Natural killer cell treated with Interleukin-12 subunit alpha and Interleukin-12 subunit beta and Interleukin-15 and Interleukin-18, amount 100 ng/mL, for 72 hours (primary cell): Measurements from ENCODE around the gene PHF23. TPM values are rescaled to one million over a fixed set of nuclear protein-coding genes. Genes with fewer than 3 reads are reported as not detected.

Source experiments
- ATAC-seq, 2 donors: fragments of 150-1000 bp; cut with Tn5 transposase in 1 of 2; sonication (Bioruptor Pico), chemical (Tn5 transposase) in 1 of 2; 2 replicates each; pipeline ENCODE4 v1.10.0; 2021
- DNase-seq: peaks from one replicate; pipeline ENCODE4 v3.0.0; 2022; ENCODE audit warnings: low spot score
- H3K27ac Mint-ChIP-seq, 2 donors: 1 replicate in 1 of 2; 2 replicates in 1 of 2; pipeline ENCODE4 v1.8.0; 2022; ENCODE audit warnings: mixed read lengths in 2 of 2, mild to moderate bottlenecking in 1 of 2, moderate library complexity in 1 of 2
- H3K27me3 Mint-ChIP-seq, 2 donors: 1 replicate in 1 of 2; 2 replicates in 1 of 2; pipeline ENCODE4 v1.8.0; 2022; ENCODE audit warnings: mixed read lengths in 2 of 2
- H3K36me3 Mint-ChIP-seq: one replicate; pipeline ENCODE4 v1.8.0; 2022; ENCODE audit warnings: mixed read lengths
- H3K4me1 Mint-ChIP-seq, 2 donors: 1 replicate in 1 of 2; 2 replicates in 1 of 2; pipeline ENCODE4 v1.8.0; 2022; ENCODE audit warnings: low read depth in 2 of 2, mixed read lengths in 2 of 2, mild to moderate bottlenecking in 1 of 2
- H3K4me3 Mint-ChIP-seq: one replicate; pipeline ENCODE4 v1.8.0; 2022; ENCODE audit warnings: mixed read lengths
- H3K9me3 Mint-ChIP-seq: 2 replicates; pipeline ENCODE4 v1.8.0; 2022; ENCODE audit warnings: mixed read lengths
- total RNA-seq, 2 donors: library from RNA; stranded (reverse); gene quantifications; one replicate each; pipeline ENCODE4 v1.2.3, GENCODE V29; 2022

Gene PHF23
- total RNA-seq, 2 donors from 2014 or later: 40.1 to 55.2 TPM

GRCh38 chr17:7262935-7263800 is 23.9 kb upstream of the PHF23 start:
- H3K36me3 Mint-ChIP-seq: no peaks in the 10 kb centered on the region
- H3K4me1 Mint-ChIP-seq: peaks cover 17 to 24% of the 10 kb centered on the region in 2 donors
- H3K9me3 Mint-ChIP-seq: no peaks in the 10 kb centered on the region
- H3K4me3 Mint-ChIP-seq: peak overlapping the region; percentile 67
- H3K27ac Mint-ChIP-seq: peak overlapping the region in 1 of 2 donors; percentile 49
- DNase-seq (no peak), ATAC-seq (peak in 1 of 2 donors; percentile 11)
- H3K27me3 Mint-ChIP-seq: peaks cover 20 to 25% of the 10 kb centered on the region in 2 donors

- Mint-ChIP-seq H3K4me3 (peak within 1 kb of the TSS; percentile 67), H3K4me1 (peaks cover 17 to 24% of the 10 kb centered on the region in 2 donors), H3K36me3 (no peaks in the 10 kb centered on the region), H3K27ac (peak within 1 kb of the TSS in 1 of 2 donors; percentile 49), H3K27me3 (peaks cover 20 to 25% of the 10 kb centered on the region in 2 donors), H3K9me3 (no peaks in the 10 kb centered on the region)
- DNase-seq (no peak), ATAC-seq (no peak)
Measured at GRCh38 chr17:7262192-7262934, 23.1 kb upstream of the PHF23 start, which contains the start of gene CLDN7. Gene CLDN7 (minus strand): TSS chr17:7262478. CDS start chr17:7262043, 435 bp downstream.

GRCh38 chr17:7261379-7262191 is 22.3 kb upstream of the PHF23 start:
- peak; percentile 62 to 70 for ATAC-seq
- Mint-ChIP-seq H3K27me3 (peaks cover 17 to 20% of the 10 kb centered on the region in 2 donors), H3K4me1 (peaks cover 17 to 24% of the 10 kb centered on the region in 2 donors), H3K4me3 (peak overlapping the region; percentile 49), H3K36me3 (peaks cover 1% of the 10 kb centered on the region), H3K9me3 (no peaks in the 10 kb centered on the region), H3K27ac (no peak overlapping the region)
- no peak for DNase-seq

DNA sequence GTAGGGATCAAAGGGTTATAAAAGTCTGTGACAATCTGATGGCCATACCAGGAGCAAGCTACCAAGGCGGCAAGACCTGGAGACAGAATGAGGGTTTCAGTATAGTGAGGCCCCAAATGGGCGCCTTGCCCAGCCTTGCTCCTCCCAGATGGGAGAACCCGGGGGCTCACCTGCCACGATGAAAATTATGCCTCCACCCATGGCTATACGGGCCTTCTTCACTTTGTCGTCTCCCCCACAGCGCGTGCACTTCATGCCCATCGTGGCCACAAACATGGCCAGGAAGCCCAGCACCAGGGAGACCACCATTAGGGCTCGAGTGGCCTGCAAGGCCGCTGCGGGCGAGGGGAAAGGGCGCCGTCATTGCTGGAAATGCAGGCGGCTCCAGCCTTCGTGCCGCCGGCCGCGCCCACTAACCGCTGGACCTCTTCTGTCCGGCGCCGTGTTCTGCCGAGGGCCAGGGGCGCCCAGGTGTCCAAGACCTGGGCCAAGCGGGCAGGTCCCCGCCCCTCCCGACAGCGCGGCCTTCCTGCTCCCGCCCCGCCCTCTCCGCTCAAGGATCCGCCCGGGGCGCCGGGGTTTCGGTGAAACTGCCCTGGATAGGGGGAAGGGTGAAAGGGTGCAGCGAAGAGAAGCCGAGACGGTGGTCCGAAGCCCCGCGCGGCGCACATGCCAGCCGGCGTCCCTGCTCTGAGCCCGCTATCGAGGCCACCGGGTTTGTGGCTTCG is 21.6 kb upstream of the PHF23 start:
- no peak for DNase-seq
- no peaks in the 10 kb centered on the region for H3K9me3 Mint-ChIP-seq
- H3K36me3 Mint-ChIP-seq: peaks cover 6% of the 10 kb centered on the region
- ATAC-seq: peak; percentile 76 to 78
- peak overlapping the region; percentile 42 for H3K4me3 Mint-ChIP-seq
- peaks cover 14 to 18% of the 10 kb centered on the region in 2 donors for H3K27me3 Mint-ChIP-seq
- peaks cover 17 to 24% of the 10 kb centered on the region in 2 donors for H3K4me1 Mint-ChIP-seq
- H3K27ac Mint-ChIP-seq: no peak overlapping the region

DNA sequence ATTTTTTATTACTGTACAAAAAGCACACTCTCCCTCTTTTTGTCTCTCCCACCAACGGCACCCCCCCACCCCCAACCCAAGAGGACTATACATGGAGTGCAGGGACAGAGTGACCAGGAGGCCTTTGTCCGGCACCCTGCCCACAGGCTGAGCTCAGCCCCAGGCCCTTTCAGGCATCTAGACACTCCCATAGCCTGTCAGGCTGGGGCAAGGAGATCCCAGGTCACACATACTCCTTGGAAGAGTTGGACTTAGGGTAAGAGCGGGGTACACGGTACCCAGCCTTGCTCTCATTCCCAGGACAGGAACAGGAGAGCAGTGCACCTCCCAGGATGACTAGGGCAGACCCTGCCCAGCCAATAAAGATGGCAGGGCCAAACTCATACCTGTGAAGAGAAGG is 20.9 kb upstream of the PHF23 start:
- Mint-ChIP-seq H3K27me3 (peaks cover 14 to 18% of the 10 kb centered on the region in 2 donors), H3K4me1 (peaks cover 17 to 24% of the 10 kb centered on the region in 2 donors), H3K4me3 (no peak overlapping the region), H3K27ac (no peak overlapping the region), H3K36me3 (peaks cover 6% of the 10 kb centered on the region), H3K9me3 (no peaks in the 10 kb centered on the region)
- no peak for DNase-seq
- no peak for ATAC-seq

DNA sequence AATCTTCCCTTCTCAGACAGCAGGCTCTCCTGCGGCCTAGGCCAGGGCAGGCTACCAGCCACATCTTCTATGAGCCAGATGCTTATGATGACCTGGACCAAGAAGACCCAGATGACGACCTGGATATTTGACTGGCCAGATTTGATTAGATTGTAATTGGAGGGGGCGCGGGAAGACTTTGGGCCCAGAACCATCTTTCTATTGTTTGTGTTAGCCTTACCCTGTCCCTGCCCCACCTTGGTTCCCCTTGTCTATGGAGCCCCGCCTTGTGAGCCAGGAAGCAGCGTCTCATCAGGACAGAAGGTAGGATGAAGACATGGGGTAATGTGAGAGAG is 20.3 kb upstream of the PHF23 start:
- peaks cover 21 to 24% of the 10 kb centered on the region in 2 donors for H3K4me1 Mint-ChIP-seq
- H3K4me3 Mint-ChIP-seq: no peak overlapping the region
- ATAC-seq (no peak), DNase-seq (no peak)
- peaks cover 11% of the 10 kb centered on the region for H3K36me3 Mint-ChIP-seq
- no peak overlapping the region for H3K27ac Mint-ChIP-seq
- H3K27me3 Mint-ChIP-seq: peaks cover 14 to 18% of the 10 kb centered on the region in 2 donors
- no peaks in the 10 kb centered on the region for H3K9me3 Mint-ChIP-seq

- Mint-ChIP-seq H3K4me1 (peaks cover 21 to 24% of the 10 kb centered on the region in 2 donors), H3K9me3 (no peaks in the 10 kb centered on the region), H3K27ac (no peak overlapping the region), H3K36me3 (peaks cover 12% of the 10 kb centered on the region), H3K4me3 (no peak overlapping the region), H3K27me3 (peaks cover 12 to 14% of the 10 kb centered on the region in 2 donors)
- ATAC-seq: no peak
- no peak for DNase-seq
Measured at GRCh38 chr17:7258731-7259554, 19.7 kb upstream of the PHF23 start.

DNA sequence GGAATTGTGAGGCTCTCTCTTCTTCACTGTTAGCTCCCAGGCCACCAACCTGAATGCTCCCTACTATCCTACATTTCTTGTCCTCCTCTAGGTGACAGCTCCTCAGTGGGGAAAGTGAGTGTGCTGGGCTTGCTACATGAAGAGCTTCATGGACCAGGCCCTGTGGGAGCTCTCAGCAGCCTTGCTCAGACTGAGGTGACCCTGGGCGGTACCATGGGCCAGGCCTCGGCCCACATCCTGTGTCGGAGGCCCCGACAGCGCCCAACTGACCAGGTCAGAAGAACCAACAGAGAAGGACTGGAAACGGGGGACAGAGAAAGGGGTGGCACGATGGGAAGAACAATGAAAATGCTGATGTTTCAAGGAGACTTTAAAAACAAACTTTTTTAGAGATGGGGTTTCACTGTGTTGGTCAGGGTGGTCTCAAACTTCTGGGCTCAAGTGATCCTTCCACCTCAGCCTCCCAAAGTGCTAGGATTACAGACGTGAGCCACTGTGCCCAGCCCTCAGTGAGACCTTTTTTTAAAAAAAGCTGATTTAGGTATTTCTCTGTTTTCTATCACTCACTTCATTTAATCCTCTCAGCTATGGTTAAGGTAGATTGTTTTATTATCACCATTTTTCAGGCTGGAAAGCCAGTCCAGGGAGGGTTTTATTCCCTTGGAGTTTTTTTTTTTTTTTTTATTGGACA is 17.7 kb upstream of the PHF23 start:
- no peak for ATAC-seq

DNA sequence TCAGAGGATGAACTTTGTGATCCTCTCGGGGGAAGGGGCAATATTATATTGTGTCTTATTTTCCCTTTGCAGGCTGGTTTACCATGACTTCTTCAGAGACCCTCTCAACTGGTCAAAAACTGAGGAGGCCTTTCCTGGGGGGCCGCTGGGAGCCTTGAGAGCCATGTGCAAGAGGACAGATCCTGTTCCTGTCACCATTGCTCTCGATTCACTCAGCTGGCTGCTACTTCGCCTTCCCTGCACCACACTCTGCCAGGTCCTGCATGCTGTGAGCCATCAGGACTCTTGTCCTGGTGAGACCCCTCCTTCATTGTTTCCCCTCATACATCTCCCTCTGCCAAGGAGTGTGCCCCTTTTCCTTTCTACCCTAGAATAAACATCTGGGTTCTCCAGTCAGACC is 15.3 kb upstream of the PHF23 start:
- Mint-ChIP-seq H3K4me1 (peaks cover 37 to 38% of the 10 kb centered on the region in 2 donors), H3K9me3 (no peaks in the 10 kb centered on the region), H3K27me3 (no peaks in the 10 kb centered on the region), H3K36me3 (peaks cover 19% of the 10 kb centered on the region), H3K27ac (peak overlapping the region in 1 of 2 donors; percentile 49), H3K4me3 (no peak overlapping the region)
- ATAC-seq (no peak), DNase-seq (no peak)

More for the DNA sequence above, 17.7 kb upstream of the PHF23 start:
- Mint-ChIP-seq H3K4me3 (no peak overlapping the region), H3K4me1 (peaks cover 23 to 28% of the 10 kb centered on the region in 2 donors), H3K36me3 (peaks cover 19% of the 10 kb centered on the region), H3K27ac (no peak overlapping the region), H3K27me3 (no peaks in the 10 kb centered on the region), H3K9me3 (no peaks in the 10 kb centered on the region)
- no peak for DNase-seq

DNA sequence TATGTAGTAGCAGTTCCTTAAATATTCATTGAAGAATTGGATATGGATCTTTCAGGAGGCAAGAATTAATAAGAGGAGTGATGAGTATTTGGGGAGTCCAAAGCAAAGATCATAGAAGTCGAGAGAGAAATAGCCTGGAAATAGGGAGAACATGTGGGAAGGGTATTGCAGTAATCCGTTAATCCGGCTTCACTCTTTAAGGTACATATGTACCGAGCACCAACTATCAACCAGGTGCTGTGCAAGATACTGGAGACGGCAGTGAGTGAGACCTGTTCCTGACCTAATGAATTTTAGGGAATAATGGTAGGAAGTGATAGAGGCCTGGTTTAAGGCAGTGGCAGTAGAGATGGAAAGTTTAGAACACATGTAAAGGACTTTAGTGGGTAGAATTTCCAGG is 13.8 kb upstream of the PHF23 start:
- H3K4me1 Mint-ChIP-seq: peaks cover 41 to 46% of the 10 kb centered on the region in 2 donors
- no peak for ATAC-seq
- H3K27me3 Mint-ChIP-seq: no peaks in the 10 kb centered on the region
- peak overlapping the region; percentile 86 to 97 for H3K27ac Mint-ChIP-seq
- H3K9me3 Mint-ChIP-seq: no peaks in the 10 kb centered on the region
- DNase-seq: no peak
- peak overlapping the region; percentile 94 for H3K4me3 Mint-ChIP-seq
- H3K36me3 Mint-ChIP-seq: peaks cover 19% of the 10 kb centered on the region

GRCh38 chr17:7252176-7253043 is 13.2 kb upstream of the PHF23 start, which contains the start of gene ELP5:
Gene ELP5 (plus strand): TSS chr17:7252215. CDS start chr17:7252551, 336 bp downstream.
- ATAC-seq: peak; percentile 79 to 80
- peak within 1 kb of the TSS; percentile 86 to 97 for H3K27ac Mint-ChIP-seq
- H3K9me3 Mint-ChIP-seq: no peaks in the 10 kb centered on the region
- DNase-seq: peak; percentile 93
- peaks cover 19% of the 10 kb centered on the region for H3K36me3 Mint-ChIP-seq
- H3K4me3 Mint-ChIP-seq: peak within 1 kb of the TSS; percentile 94
- no peaks in the 10 kb centered on the region for H3K27me3 Mint-ChIP-seq
- peaks cover 41 to 46% of the 10 kb centered on the region in 2 donors for H3K4me1 Mint-ChIP-seq
